ENCODE data around the gene TCP11L1. TPM values are rescaled to one million over a fixed set of nuclear protein-coding genes. Genes with fewer than 3 reads are reported as not detected.
"Not testable (repeated sequence)": the region's sequence is repeated elsewhere in the genome, so short reads cannot be mapped to it uniquely, and the experiment has no call there.

The TCP11L1 gene
- total and polyA plus RNA-seq, 5 donors = 4.3 to 9.8 (median 8.7) TPM

GRCh38 chr11:33029218-33029617, 10.2 kb upstream of the TCP11L1 start:
- intact Hi-C loops (cut with DNase I); DNase-seq; H3K4me3 ChIP-seq (ENCODE audit: low read length); H3K27me3 ChIP-seq (ENCODE audit: control insufficient read depth, insufficient read depth); H3K4me1 ChIP-seq (ENCODE audit: control insufficient read depth, insufficient read depth, low read length); H3K27ac ChIP-seq (ENCODE audit: low read length); ATAC-seq; H3K9me3 ChIP-seq (ENCODE audit: control insufficient read depth, low read length): not testable (repeated sequence)
- WGBS = 87% methylated on average over 6 of the region's 6 CpGs

- Histone ChIP-seq H3K27me3 (ENCODE audit: control insufficient read depth, insufficient read depth) (no peaks in the 10 kb centered on the region), H3K9me3 (ENCODE audit: control insufficient read depth, low read length) (no peaks in the 10 kb centered on the region), H3K4me1 (ENCODE audit: control insufficient read depth, insufficient read depth, low read length) (no peaks in the 10 kb centered on the region), H3K4me3 (ENCODE audit: low read length) (no peak overlapping the region), H3K27ac (ENCODE audit: low read length) (no peak overlapping the region)
- no peak for DNase-seq
- ATAC-seq = no peak
- WGBS = 64% methylated on average over 4 of the region's 4 CpGs
- intact Hi-C loops (cut with DNase I) = no loop called here
These were observed 5.9 kb upstream of the TCP11L1 start for GRCh38 chr11:33033493-33033892.

GRCh38 chr11:33035011-33035410, 4.4 kb upstream of the TCP11L1 start:
- Histone ChIP-seq H3K4me3 (ENCODE audit: low read length) (no peak overlapping the region), H3K4me1 (ENCODE audit: control insufficient read depth, insufficient read depth, low read length) (no peaks in the 10 kb centered on the region), H3K27me3 (ENCODE audit: control insufficient read depth, insufficient read depth) (no peaks in the 10 kb centered on the region), H3K9me3 (ENCODE audit: control insufficient read depth, low read length) (no peaks in the 10 kb centered on the region), H3K27ac (ENCODE audit: low read length) (no peak overlapping the region)
- 92% methylated on average over 1 of the region's 1 CpG for WGBS
- intact Hi-C loops (cut with DNase I) = no loop called here
- DNase-seq (no peak), ATAC-seq (no peak)

- no peaks in the 10 kb centered on the region for H3K9me3 ChIP-seq (ENCODE audit: control insufficient read depth, low read length)
- peak overlapping the region; percentile 78 for H3K4me3 ChIP-seq (ENCODE audit: low read length)
- ATAC-seq = peak in 1 of 2 donors; percentile 34
- intact Hi-C loops (cut with DNase I) = loop anchor here in 1 of 4 donors (10.0 kb wide), 1 partner anchor 295 kb away; no protein-coding TSS in a partner anchor
- H3K27ac ChIP-seq (ENCODE audit: low read length) = peak overlapping the region; percentile 97
- DNase-seq = no peak
- no peaks in the 10 kb centered on the region for H3K27me3 ChIP-seq (ENCODE audit: control insufficient read depth, insufficient read depth)
- 5% methylated on average over 30 of the region's 30 CpGs for WGBS
- H3K4me1 ChIP-seq (ENCODE audit: control insufficient read depth, insufficient read depth, low read length) = no peaks in the 10 kb centered on the region
These were observed 875 bp downstream of the TCP11L1 start for GRCh38 chr11:33040033-33040861.

GRCh38 chr11:33040862-33041453, 1.6 kb downstream of the TCP11L1 start:
- no peak for ATAC-seq
- no peak overlapping the region for H3K27ac ChIP-seq (ENCODE audit: low read length)
- H3K4me3 ChIP-seq (ENCODE audit: low read length) = peak overlapping the region; percentile 78
- H3K27me3 ChIP-seq (ENCODE audit: control insufficient read depth, insufficient read depth) = no peaks in the 10 kb centered on the region
- peaks cover 1% of the 10 kb centered on the region for H3K4me1 ChIP-seq (ENCODE audit: control insufficient read depth, insufficient read depth, low read length)
- no peak for DNase-seq
- WGBS = 47% methylated on average over 5 of the region's 5 CpGs
- no peaks in the 10 kb centered on the region for H3K9me3 ChIP-seq (ENCODE audit: control insufficient read depth, low read length)
- intact Hi-C loops (cut with DNase I) = loop anchor here in 1 of 4 donors (10.0 kb wide), 1 partner anchor 294 kb away; no protein-coding TSS in a partner anchor

GRCh38 chr11:33043221-33043830, 4.0 kb downstream of the TCP11L1 start:
- H3K4me3 ChIP-seq (ENCODE audit: low read length) = no peak overlapping the region
- peaks cover 1% of the 10 kb centered on the region for H3K4me1 ChIP-seq (ENCODE audit: control insufficient read depth, insufficient read depth, low read length)
- 69% methylated on average over 2 of the region's 2 CpGs for WGBS
- no peak overlapping the region for H3K27ac ChIP-seq (ENCODE audit: low read length)
- intact Hi-C loops (cut with DNase I) = loop anchor here in 1 of 4 donors (10.0 kb wide), 1 partner anchor 291 kb away; no protein-coding TSS in a partner anchor
- ATAC-seq (no peak), DNase-seq (no peak)
- no peaks in the 10 kb centered on the region for H3K9me3 ChIP-seq (ENCODE audit: control insufficient read depth, low read length)
- H3K27me3 ChIP-seq (ENCODE audit: control insufficient read depth, insufficient read depth) = no peaks in the 10 kb centered on the region

GRCh38 chr11:33044285-33044756, 4.9 kb downstream of the TCP11L1 start:
- intact Hi-C loops (cut with DNase I) = loop anchor here in 1 of 4 donors (10.0 kb wide), 1 partner anchor 290 kb away; no protein-coding TSS in a partner anchor
- H3K4me3 ChIP-seq (ENCODE audit: low read length) = no peak overlapping the region
- H3K27me3 ChIP-seq (ENCODE audit: control insufficient read depth, insufficient read depth) = no peaks in the 10 kb centered on the region
- ATAC-seq (no peak), DNase-seq (no peak)
- no peaks in the 10 kb centered on the region for H3K9me3 ChIP-seq (ENCODE audit: control insufficient read depth, low read length)
- H3K27ac ChIP-seq (ENCODE audit: low read length) = no peak overlapping the region
- H3K4me1 ChIP-seq (ENCODE audit: control insufficient read depth, insufficient read depth, low read length) = peaks cover 1% of the 10 kb centered on the region
- 95% methylated on average over 4 of the region's 4 CpGs for WGBS

GRCh38 chr11:33045551-33046255, 6.3 kb downstream of the TCP11L1 start:
- no peak overlapping the region for H3K27ac ChIP-seq (ENCODE audit: low read length)
- no peak for DNase-seq
- 85% methylated on average over 8 of the region's 8 CpGs for WGBS
- H3K4me1 ChIP-seq (ENCODE audit: control insufficient read depth, insufficient read depth, low read length) = peaks cover 1% of the 10 kb centered on the region
- intact Hi-C loops (cut with DNase I) = loop anchor here in 1 of 4 donors (10.0 kb wide), 1 partner anchor 289 kb away; no protein-coding TSS in a partner anchor
- H3K4me3 ChIP-seq (ENCODE audit: low read length) = no peak overlapping the region
- H3K9me3 ChIP-seq (ENCODE audit: control insufficient read depth, low read length) = no peaks in the 10 kb centered on the region
- no peak for ATAC-seq
- H3K27me3 ChIP-seq (ENCODE audit: control insufficient read depth, insufficient read depth) = no peaks in the 10 kb centered on the region

- H3K27ac ChIP-seq (ENCODE audit: low read length); H3K4me3 ChIP-seq (ENCODE audit: low read length); DNase-seq; H3K27me3 ChIP-seq (ENCODE audit: control insufficient read depth, insufficient read depth); H3K4me1 ChIP-seq (ENCODE audit: control insufficient read depth, insufficient read depth, low read length); H3K9me3 ChIP-seq (ENCODE audit: control insufficient read depth, low read length): not testable (repeated sequence)
- intact Hi-C loops (cut with DNase I) = loop anchor here in 1 of 4 donors (10.0 kb wide), 1 partner anchor 286 kb away; no protein-coding TSS in a partner anchor
- WGBS = 71% methylated on average over 6 of the region's 6 CpGs
- ATAC-seq = peak; percentile 58 to 66
These were observed 9.3 kb downstream of the TCP11L1 start for GRCh38 chr11:33048701-33049100.

- not testable (repeated sequence) for ATAC-seq; H3K27me3 ChIP-seq (ENCODE audit: control insufficient read depth, insufficient read depth); DNase-seq; H3K4me1 ChIP-seq (ENCODE audit: control insufficient read depth, insufficient read depth, low read length); H3K9me3 ChIP-seq (ENCODE audit: control insufficient read depth, low read length); H3K27ac ChIP-seq (ENCODE audit: low read length); H3K4me3 ChIP-seq (ENCODE audit: low read length)
- intact Hi-C loops (cut with DNase I) = loop anchor here in 1 of 4 donors (10.0 kb wide), 1 partner anchor 285 kb away; no protein-coding TSS in a partner anchor
- 96% methylated on average over 3 of the region's 3 CpGs for WGBS
These were observed 10.4 kb downstream of the TCP11L1 start for GRCh38 chr11:33049565-33050408.

Measured in right cardiac atrium (tissue), 5 donors.